Skeletal muscle tissue (tissue), 4 donors: ENCODE data around the gene DVL2. TPM values are rescaled to one million over a fixed set of nuclear protein-coding genes. Genes with fewer than 3 reads are reported as not detected.
"Not testable (repeated sequence)": the region's sequence is repeated elsewhere in the genome, so short reads cannot be mapped to it uniquely, and the experiment has no call there.

ENCODE experiments used
- H3K27ac ChIP-seq: one replicate; pipeline ENCODE4 v1.7.0; 2013; ENCODE audit warnings: mild to moderate bottlenecking, low read depth, low read length, inconsistent platforms
- H3K27me3 ChIP-seq, 3 donors: one replicate each; pipeline ENCODE4 v1.7.0; 2013; ENCODE audit warnings: low read length in 3 of 3; ENCODE audit not compliant: control insufficient read depth in 3 of 3, insufficient read depth in 3 of 3
- H3K36me3 ChIP-seq, 3 donors: one replicate each; pipeline ENCODE4 v1.7.0; 2013; ENCODE audit warnings: low read length in 3 of 3; ENCODE audit not compliant: control insufficient read depth in 3 of 3, insufficient read depth in 3 of 3
- H3K4me1 ChIP-seq, 3 donors: one replicate each; pipeline ENCODE4 v1.7.0; 2013; ENCODE audit warnings: low read length in 3 of 3, mild to moderate bottlenecking in 3 of 3; ENCODE audit not compliant: control insufficient read depth in 3 of 3, insufficient read depth in 3 of 3
- H3K4me3 ChIP-seq, 3 donors: one replicate each; pipeline ENCODE4 v1.7.0; 2013; ENCODE audit warnings: low read length in 3 of 3
- H3K9ac ChIP-seq, 3 donors: one replicate each; pipeline ENCODE4 v1.7.0; 2013; ENCODE audit warnings: low read length in 3 of 3, mild to moderate bottlenecking in 3 of 3, moderate library complexity in 2 of 3, low read depth in 1 of 3
- H3K9me3 ChIP-seq, 3 donors: one replicate each; pipeline ENCODE4 v1.7.0; 2013; ENCODE audit warnings: low read length in 3 of 3; ENCODE audit not compliant: control insufficient read depth in 3 of 3
- total RNA-seq: library from RNA; depleted of rRNA; stranded (reverse); fragments of >200 nt; gene quantifications from one replicate; pipeline ENCODE4 v1.2.3, GENCODE V29; 2014
- donor health status: Osteomylitis.

Gene DVL2
- total RNA-seq, 1 donor from 2014 or later: 63.2 TPM

DNA sequence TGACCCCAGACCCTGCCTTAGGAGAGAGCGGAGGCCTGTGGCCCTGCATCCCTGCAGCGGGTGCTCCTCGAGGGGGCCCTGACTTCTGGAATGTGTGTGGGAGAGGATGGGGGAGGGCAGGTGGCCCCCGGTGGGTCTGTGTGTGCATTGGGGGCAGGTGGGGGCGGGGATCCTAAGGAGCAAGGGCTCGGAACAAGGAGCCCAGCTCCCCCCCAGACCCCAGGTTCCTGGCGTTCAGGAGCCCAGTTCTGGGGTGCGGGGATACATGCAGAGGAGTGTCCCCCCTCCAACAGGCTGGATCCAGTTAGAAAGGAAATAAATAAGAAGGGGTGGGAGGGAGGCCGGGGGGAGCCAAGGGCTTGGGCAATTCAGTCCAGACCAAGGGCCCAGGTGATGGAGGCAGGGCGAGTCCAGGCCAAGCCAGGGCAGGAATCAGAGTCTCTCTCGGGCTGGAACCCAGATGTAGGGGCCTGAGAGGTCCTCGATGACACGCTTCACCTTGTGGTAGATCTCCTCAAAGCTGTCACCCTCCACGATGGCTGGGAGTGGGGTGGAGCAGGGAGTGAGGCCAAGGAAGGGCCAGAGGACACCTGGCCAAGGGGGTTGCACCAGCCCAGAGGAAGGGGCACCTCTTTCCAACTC is 43.9 kb downstream of the DVL2 start:
- H3K4me1 ChIP-seq: no peaks in the 10 kb centered on the region
- no peak overlapping the region for H3K9ac ChIP-seq

DNA sequence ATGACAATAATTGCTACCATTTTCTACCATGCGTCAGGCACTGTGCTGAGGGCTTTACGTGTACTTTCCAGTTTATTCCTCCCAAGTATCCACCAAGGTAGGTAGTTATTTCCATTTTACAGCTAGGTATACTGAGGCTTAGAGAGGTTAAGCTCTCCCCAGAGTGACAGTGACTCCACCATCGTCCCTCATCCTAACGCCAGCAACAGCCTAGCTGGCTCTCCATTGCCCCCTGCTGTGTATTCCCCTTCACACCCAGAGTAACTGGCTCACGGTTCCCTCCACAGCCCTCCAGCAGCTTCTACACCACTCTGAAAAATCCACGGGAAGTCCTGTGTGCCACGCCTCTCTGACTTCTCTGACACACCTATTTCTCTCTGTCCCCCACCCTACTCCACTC is 48.1 kb downstream of the DVL2 start:
- Histone ChIP-seq H3K9me3 (no peaks in the 10 kb centered on the region), H3K4me1 (no peaks in the 10 kb centered on the region), H3K4me3 (no peak overlapping the region), H3K27me3 (no peaks in the 10 kb centered on the region), H3K27ac (no peak overlapping the region), H3K9ac (no peak overlapping the region), H3K36me3 (peaks cover 0 to 2% (median 0%) of the 10 kb centered on the region in 3 donors)

More for the DNA sequence above, 43.9 kb downstream of the DVL2 start:
- peaks cover 4 to 18% (median 6%) of the 10 kb centered on the region in 3 donors for H3K36me3 ChIP-seq
- no peaks in the 10 kb centered on the region for H3K27me3 ChIP-seq
- H3K27ac ChIP-seq: no peak overlapping the region
- no peaks in the 10 kb centered on the region for H3K9me3 ChIP-seq
- H3K4me3 ChIP-seq: no peak overlapping the region

DNA sequence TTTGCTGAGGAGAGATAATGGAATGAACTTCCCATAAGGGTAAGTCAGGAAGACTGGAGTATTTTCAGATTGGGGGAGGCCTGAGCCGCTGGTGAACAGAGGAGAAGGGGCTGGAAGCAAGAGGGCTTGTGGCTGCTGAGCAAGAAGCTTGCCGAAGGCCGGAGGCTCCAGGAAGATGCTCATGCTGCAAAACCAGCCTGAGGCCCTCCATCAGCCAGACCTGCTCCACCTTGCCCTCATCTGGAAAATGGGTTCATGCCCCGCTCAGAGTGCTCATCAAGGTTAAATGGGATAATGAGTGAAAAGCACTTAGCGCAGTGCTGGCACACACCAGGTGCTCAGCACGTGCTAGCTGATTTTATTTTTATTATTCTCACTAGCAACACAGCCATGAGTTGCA is 49.7 kb downstream of the DVL2 start:
- Histone ChIP-seq H3K9me3 (no peaks in the 10 kb centered on the region), H3K4me1 (no peaks in the 10 kb centered on the region), H3K27me3 (peaks cover 0 to 3% (median 0%) of the 10 kb centered on the region in 3 donors), H3K36me3 (peaks cover 0 to 2% (median 0%) of the 10 kb centered on the region in 3 donors), H3K9ac (no peak overlapping the region), H3K4me3 (no peak overlapping the region), H3K27ac (no peak overlapping the region)

DNA sequence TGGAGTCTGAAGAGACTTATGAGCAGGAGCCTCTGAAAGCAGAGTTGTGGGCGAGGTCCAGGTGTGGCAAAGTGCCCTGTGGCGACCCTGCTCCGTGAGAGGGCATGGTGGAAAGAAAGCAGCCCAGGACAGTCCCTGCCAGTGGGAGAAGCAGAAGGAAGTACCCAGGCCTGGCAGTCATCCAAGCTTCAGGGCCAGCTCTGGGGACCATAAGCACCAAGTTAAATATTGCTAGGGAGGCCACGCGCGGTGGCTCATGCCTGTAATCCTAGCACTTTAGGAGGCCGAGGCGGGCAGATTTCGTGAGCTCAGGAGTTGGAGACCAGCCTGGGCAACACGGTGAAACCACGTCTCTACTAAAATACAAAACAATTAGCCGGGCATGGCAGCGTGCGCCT is 50.2 kb downstream of the DVL2 start:
- no peak overlapping the region for H3K9ac ChIP-seq
- H3K9me3 ChIP-seq: no peaks in the 10 kb centered on the region
- H3K4me1 ChIP-seq: no peaks in the 10 kb centered on the region
- H3K4me3 ChIP-seq: no peak overlapping the region
- no peaks in the 10 kb centered on the region for H3K36me3 ChIP-seq
- no peak overlapping the region for H3K27ac ChIP-seq
- H3K27me3 ChIP-seq: peaks cover 0 to 4% (median under 1%) of the 10 kb centered on the region in 3 donors

DNA sequence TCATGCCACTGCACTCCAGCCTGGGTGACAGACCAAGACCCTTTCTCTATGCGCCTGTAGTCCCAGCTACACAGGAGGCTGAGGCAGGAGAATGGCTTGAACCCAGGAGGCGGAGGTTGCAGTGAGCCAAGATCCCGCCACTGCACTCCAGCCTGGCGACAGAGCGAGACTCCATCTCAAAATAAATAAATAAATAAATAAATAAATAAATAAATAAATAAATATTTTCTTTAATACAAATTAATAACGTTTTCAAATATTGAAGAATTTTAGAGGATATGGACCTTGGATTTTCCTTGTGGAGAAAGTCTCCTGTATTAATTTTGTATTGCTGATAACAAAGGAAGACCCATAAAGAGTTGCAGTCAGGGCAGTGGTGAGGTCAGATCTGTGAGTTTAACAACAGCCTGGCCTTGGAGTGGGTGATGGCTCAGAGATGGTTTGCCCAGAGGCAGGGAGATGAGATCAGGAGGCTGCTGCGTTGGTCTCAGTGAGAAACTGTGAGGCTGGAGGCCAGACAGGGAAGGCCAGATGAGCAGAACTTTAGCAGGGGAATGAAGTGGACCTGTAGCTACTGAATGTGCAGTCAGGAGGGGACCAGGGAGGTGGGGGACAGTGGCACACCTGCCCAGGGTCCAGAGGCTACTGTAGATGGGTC is 50.8 kb downstream of the DVL2 start:
- peaks cover 0 to 4% (median 2%) of the 10 kb centered on the region in 3 donors for H3K27me3 ChIP-seq
- no peak overlapping the region for H3K4me3 ChIP-seq
- no peaks in the 10 kb centered on the region for H3K4me1 ChIP-seq
- no peaks in the 10 kb centered on the region for H3K36me3 ChIP-seq
- H3K27ac ChIP-seq: no peak overlapping the region
- H3K9me3 ChIP-seq: no peaks in the 10 kb centered on the region
- H3K9ac ChIP-seq: no peak overlapping the region

DNA sequence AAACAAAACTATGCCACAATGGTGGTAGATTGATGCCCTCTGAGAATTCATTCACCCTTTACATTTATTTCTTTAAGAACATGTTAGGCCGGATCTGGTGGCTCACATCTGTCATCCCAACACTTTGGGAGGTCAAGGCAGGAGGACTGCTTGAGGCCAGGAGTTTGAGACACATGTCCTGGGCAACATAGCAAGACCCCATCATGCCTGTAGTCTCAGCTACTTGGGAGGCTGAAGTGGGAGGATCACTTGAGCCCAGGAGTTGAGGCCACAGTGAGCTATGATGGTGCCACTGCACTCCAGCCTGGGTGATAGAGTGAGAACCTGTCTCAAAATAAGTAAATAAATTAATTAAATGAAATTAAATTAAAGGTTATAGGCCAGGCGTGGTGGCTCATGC is 52.2 kb downstream of the DVL2 start:
- Histone ChIP-seq H3K4me1 (peaks cover 11 to 14% (median 13%) of the 10 kb centered on the region in 3 donors), H3K27me3 (peaks cover 13 to 17% (median 16%) of the 10 kb centered on the region in 3 donors)
- not testable (repeated sequence) for H3K36me3 ChIP-seq, H3K9ac ChIP-seq, H3K9me3 ChIP-seq, H3K27ac ChIP-seq, H3K4me3 ChIP-seq

DNA sequence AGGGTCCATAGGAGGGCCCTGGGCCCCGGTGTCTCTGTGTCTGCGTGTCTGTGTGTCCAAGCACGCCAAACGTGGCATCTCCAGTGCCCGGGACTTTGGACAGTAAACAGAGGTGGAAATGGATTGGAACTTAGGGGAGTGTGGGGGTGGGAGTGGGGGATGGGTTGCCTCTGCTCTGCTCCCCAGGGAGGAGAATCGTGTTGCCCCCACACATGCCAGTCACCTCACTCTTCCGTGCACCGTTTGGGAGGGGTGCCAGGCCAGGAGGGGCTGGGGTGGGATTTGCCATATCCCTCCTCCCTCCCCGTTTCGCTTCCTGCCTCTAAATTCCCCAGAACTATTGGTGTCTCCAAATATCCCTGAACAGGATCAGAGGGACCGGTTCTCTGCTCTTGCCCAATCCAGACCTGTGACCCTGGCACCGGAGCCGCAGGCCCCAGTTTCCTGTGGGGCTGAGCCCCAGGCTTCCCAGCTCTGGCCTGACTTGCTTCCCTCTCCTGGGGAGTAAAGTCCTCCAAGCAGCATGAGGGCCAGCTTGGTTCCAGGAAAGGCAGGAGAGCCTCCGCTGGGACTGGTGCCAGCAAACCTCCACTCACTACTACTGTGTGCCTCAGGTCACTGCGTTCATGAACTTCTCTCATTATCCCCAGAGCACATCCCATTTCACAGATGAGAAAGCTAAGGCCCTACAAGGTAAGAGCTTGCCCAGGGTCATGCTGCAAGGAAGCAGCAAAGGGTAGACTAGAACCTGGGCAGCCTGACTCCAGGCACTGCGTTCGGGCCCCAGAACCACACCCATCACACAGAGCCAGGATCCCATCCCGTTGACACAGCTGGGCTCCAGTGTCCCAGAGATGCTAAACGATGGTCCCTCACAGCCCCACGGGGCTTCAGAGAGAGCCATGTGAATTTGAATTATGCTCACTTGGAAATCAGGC is 54.7 kb downstream of the DVL2 start, which contains the start of gene ASGR1:
TSS of gene ASGR1 (minus strand) at position 54 of the 938 bp plus-strand sequence. CDS start 807 bp downstream, outside the sequence.
- H3K27me3 ChIP-seq: peaks cover 29 to 40% (median 36%) of the 10 kb centered on the region in 3 donors
- no peak within 1 kb of the TSS for H3K4me3 ChIP-seq
- H3K27ac ChIP-seq: no peak within 1 kb of the TSS
- H3K36me3 ChIP-seq: no peaks in the 10 kb centered on the region
- no peaks in the 10 kb centered on the region for H3K9me3 ChIP-seq
- peaks cover 12 to 14% (median 13%) of the 10 kb centered on the region in 3 donors for H3K4me1 ChIP-seq
- no peak within 1 kb of the TSS for H3K9ac ChIP-seq

DNA sequence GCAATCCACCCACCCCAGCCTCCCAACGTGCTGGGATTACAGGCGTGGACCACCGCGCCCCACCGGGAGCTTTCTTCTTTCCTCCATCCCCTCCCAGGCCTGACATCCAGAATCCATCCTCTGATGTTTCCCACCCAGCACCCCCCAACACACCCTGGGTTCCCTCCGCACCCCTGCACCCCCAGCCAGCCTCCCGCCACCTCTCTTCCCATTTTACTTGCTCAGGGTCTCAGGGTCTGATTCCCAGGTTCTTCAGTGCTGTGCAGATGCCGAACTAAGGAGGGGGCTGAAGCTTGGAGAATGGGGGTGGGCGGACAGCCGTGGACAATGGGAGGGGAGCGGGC is 55.4 kb downstream of the DVL2 start:
- Histone ChIP-seq H3K36me3 (no peaks in the 10 kb centered on the region), H3K4me3 (no peak overlapping the region), H3K9me3 (no peaks in the 10 kb centered on the region), H3K9ac (no peak overlapping the region), H3K27me3 (peaks cover 35 to 45% (median 43%) of the 10 kb centered on the region in 3 donors), H3K4me1 (peaks cover 17% of the 10 kb centered on the region in 3 donors), H3K27ac (no peak overlapping the region)

DNA sequence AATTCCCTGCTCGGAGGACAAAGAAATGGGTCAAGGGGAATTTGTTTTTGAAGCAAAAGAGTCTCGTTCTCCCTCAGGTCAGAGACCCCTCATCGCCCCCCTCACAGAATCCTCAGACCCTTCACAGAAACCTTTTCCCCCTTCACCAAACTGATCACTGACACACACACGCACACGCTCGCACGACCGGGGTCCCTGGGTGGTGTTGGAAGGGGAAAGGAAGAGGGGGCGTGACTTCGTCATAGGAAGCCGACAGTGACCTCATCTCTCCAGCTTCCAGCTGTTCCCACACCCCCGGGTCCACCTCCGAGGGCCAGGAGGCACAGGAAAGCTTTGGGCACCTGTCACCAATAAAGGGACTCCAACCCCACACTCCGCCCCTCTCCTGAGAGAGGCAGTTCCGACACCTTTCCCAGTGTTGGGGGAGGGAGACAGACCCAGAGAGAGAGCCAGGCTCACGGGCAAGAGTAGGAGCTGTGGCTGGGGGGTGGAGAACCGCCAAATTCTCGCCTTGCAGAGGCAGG is 56.3 kb downstream of the DVL2 start:
- Histone ChIP-seq H3K36me3 (no peaks in the 10 kb centered on the region), H3K9me3 (no peaks in the 10 kb centered on the region), H3K4me3 (peak overlapping the region in 2 of 3 donors; percentile 48 to 60), H3K27me3 (peaks cover 41 to 51% (median 50%) of the 10 kb centered on the region in 3 donors), H3K4me1 (peaks cover 17 to 19% (median 17%) of the 10 kb centered on the region in 3 donors), H3K9ac (peak overlapping the region in 1 of 3 donors; percentile 62), H3K27ac (no peak overlapping the region)
